NCI-H345 (cell line): Measurements from ENCODE around the gene PLVAP.

Source experiments
- DNase-seq: peaks from one replicate; lab custom pipeline; 2025; lab: John Stamatoyannopoulos, UW

Gene PLVAP

GRCh38 chr19:17321655-17322489 is 55.3 kb downstream of the PLVAP start:
- no peak for DNase-seq

- DNase-seq, result no peak
These were observed 56.7 kb downstream of the PLVAP start for GRCh38 chr19:17320435-17320834.

GRCh38 chr19:17319473-17320238 is 57.5 kb downstream of the PLVAP start:
- DNase-seq, result no peak

GRCh38 chr19:17318966-17319365 is 58.2 kb downstream of the PLVAP start:
- DNase-seq, result no peak

- no peak for DNase-seq
These were observed 63.0 kb downstream of the PLVAP start for GRCh38 chr19:17314007-17314593.

GRCh38 chr19:17312189-17313113 is 64.7 kb downstream of the PLVAP start:
- DNase-seq, result no peak

- no peak for DNase-seq
These were observed 65.5 kb downstream of the PLVAP start for GRCh38 chr19:17311455-17312188.

GRCh38 chr19:17309965-17310461 is 67.1 kb downstream of the PLVAP start:
- DNase-seq, result no peak

GRCh38 chr19:17309198-17309964 is 67.8 kb downstream of the PLVAP start, which contains the start of gene DDA1:
Gene DDA1 (plus strand): TSS chr19:17309563. CDS start chr19:17309655, 92 bp downstream.
- peak; percentile 99 for DNase-seq

- DNase-seq, result no peak
These were observed 69.2 kb downstream of the PLVAP start for GRCh38 chr19:17307876-17308377.

GRCh38 chr19:17306285-17306714 is 70.8 kb downstream of the PLVAP start:
- DNase-seq, result no peak

GRCh38 chr19:17305517-17306284 is 71.4 kb downstream of the PLVAP start, which contains the start of gene MRPL34:
Gene MRPL34 (plus strand): TSS chr19:17305872. CDS start chr19:17305893, 21 bp downstream.
- DNase-seq, result peak; percentile 98

- no peak for DNase-seq
These were observed 72.0 kb downstream of the PLVAP start for GRCh38 chr19:17305216-17305516.

- DNase-seq, result peak; percentile 38
These were observed 72.5 kb downstream of the PLVAP start for GRCh38 chr19:17304386-17305215.

GRCh38 chr19:17303940-17304267 is 73.2 kb downstream of the PLVAP start:
- no peak for DNase-seq

GRCh38 chr19:17303167-17303939 is 73.8 kb downstream of the PLVAP start, which contains the start of gene ABHD8:
Gene ABHD8 (minus strand): TSS chr19:17303425. CDS start chr19:17301616, 1,809 bp downstream.
- peak; percentile 94 for DNase-seq
